HepG2 (cell line): ENCODE results near the gene SAPCD2. TPM values are rescaled to one million over a fixed set of nuclear protein-coding genes. Genes with fewer than 3 reads are reported as not detected.

ENCODE experiments used
- ARHGAP35 ChIP-seq: sonication (generic); formaldehyde crosslinking; IDR thresholded peaks from 2 replicates; pipeline ENCODE4 v1.9.0; 2022; ENCODE audit warnings: mild to moderate bottlenecking, inconsistent platforms, moderate library complexity, missing genetic modification reagents, borderline replicate concordance
- CREBL2 ChIP-seq: sonication (generic); formaldehyde crosslinking; IDR thresholded peaks from 2 replicates; pipeline ENCODE4 v1.8.1; 2023; ENCODE audit warnings: missing genetic modification reagents, mild to moderate bottlenecking, borderline replicate concordance
- DR1 ChIP-seq: sonication (generic); formaldehyde crosslinking; IDR thresholded peaks from 2 replicates; pipeline ENCODE4 v1.8.0; 2021; ENCODE audit warnings: mild to moderate bottlenecking, missing genetic modification reagents, inconsistent platforms
- FOSL1 ChIP-seq: sonication (generic); formaldehyde crosslinking; IDR thresholded peaks from 2 replicates; pipeline ENCODE4 v1.9.0; 2021; ENCODE audit warnings: missing genetic modification reagents, borderline replicate concordance
- FOSL2 ChIP-seq: sonication (generic); formaldehyde crosslinking; IDR thresholded peaks from 2 replicates; pipeline ENCODE4 v1.4.0; 2020; ENCODE audit warnings: missing genetic modification reagents
- FOXJ3 ChIP-seq: sonication (generic); formaldehyde crosslinking; IDR thresholded peaks from 2 replicates; pipeline ENCODE4 v1.4.0; 2020; ENCODE audit warnings: missing genetic modification reagents, mild to moderate bottlenecking, borderline replicate concordance
- HMG20B ChIP-seq: conservative IDR thresholded peaks from 2 replicates; pipeline ENCODE4 v1.6.1; 2016; ENCODE audit warnings: missing genetic modification reagents, missing compliant biosample characterization
- IKZF4 ChIP-seq: sonication (generic); formaldehyde crosslinking; IDR thresholded peaks from 2 replicates; pipeline ENCODE4 v1.5.1; 2020; ENCODE audit warnings: borderline replicate concordance, mild to moderate bottlenecking, low read depth, missing genetic modification reagents; ENCODE audit errors: not compliant biosample characterization
- KLF13 ChIP-seq: sonication (generic); formaldehyde crosslinking; IDR thresholded peaks from 2 replicates; pipeline ENCODE4 v1.4.0; 2020; ENCODE audit warnings: mild to moderate bottlenecking, missing genetic modification reagents
- MTF1 ChIP-seq: sonication (generic); formaldehyde crosslinking; IDR thresholded peaks from 2 replicates; pipeline ENCODE4 v1.5.0; 2020; ENCODE audit warnings: missing genetic modification reagents
- NFKB2 ChIP-seq: sonication (generic); formaldehyde crosslinking; IDR thresholded peaks from 2 replicates; pipeline ENCODE4 v1.4.0; 2020; ENCODE audit warnings: missing genetic modification reagents, borderline replicate concordance
- SNRNP70 ChIP-seq: fragments of 200-400 bp; formaldehyde crosslinking; IDR thresholded peaks from 2 replicates; pipeline ENCODE4 v1.6.1; 2017; ENCODE audit warnings: mild to moderate bottlenecking, low read depth, low read length, moderate library complexity
- YEATS4 ChIP-seq: sonication (generic); formaldehyde crosslinking; IDR thresholded peaks from 2 replicates; pipeline ENCODE4 v1.4.0; 2020; ENCODE audit warnings: missing genetic modification reagents, borderline replicate concordance
- ZFP91 ChIP-seq: sonication (generic); formaldehyde crosslinking; IDR thresholded peaks from 2 replicates; pipeline ENCODE4 v1.9.0; 2022; ENCODE audit warnings: missing genetic modification reagents, mild to moderate bottlenecking, borderline replicate concordance
- ZNF263 ChIP-seq: sonication (generic); formaldehyde crosslinking; IDR thresholded peaks from 2 replicates; pipeline ENCODE4 v1.4.0; 2020; ENCODE audit warnings: missing genetic modification reagents
- ZNF335 ChIP-seq: sonication (generic); formaldehyde crosslinking; IDR thresholded peaks from 2 replicates; pipeline ENCODE4 v1.4.0; 2020; ENCODE audit warnings: missing genetic modification reagents
- ZNF343 ChIP-seq: sonication (generic); formaldehyde crosslinking; IDR thresholded peaks from 2 replicates; pipeline ENCODE4 v1.4.0; 2020; ENCODE audit warnings: mild to moderate bottlenecking, missing genetic modification reagents
- ZNF432 ChIP-seq: sonication (generic); formaldehyde crosslinking; IDR thresholded peaks from 2 replicates; pipeline ENCODE4 v1.5.0; 2020; ENCODE audit warnings: missing genetic modification reagents, mild to moderate bottlenecking, borderline replicate concordance
- ZNF605 ChIP-seq: sonication (generic); formaldehyde crosslinking; IDR thresholded peaks from 2 replicates; pipeline ENCODE4 v1.8.0; 2022; ENCODE audit warnings: mild to moderate bottlenecking, missing genetic modification reagents
- ZNF687 ChIP-seq: sonication (generic); formaldehyde crosslinking; IDR thresholded peaks from 2 replicates; pipeline ENCODE4 v1.5.1; 2020; ENCODE audit warnings: mild to moderate bottlenecking, missing genetic modification reagents, moderate library complexity
- ZNF713 ChIP-seq: sonication (generic); formaldehyde crosslinking; IDR thresholded peaks from 2 replicates; pipeline ENCODE4 v1.4.0; 2020; ENCODE audit warnings: mild to moderate bottlenecking, missing genetic modification reagents
- ZNF737 ChIP-seq: sonication (generic); formaldehyde crosslinking; IDR thresholded peaks from 2 replicates; pipeline ENCODE4 v1.5.0; 2020; ENCODE audit warnings: missing genetic modification reagents, mild to moderate bottlenecking, borderline replicate concordance
- ZNF775 ChIP-seq: sonication (generic); formaldehyde crosslinking; IDR thresholded peaks from 2 replicates; pipeline ENCODE4 v1.4.0; 2020; ENCODE audit warnings: missing genetic modification reagents, mild to moderate bottlenecking, moderate library complexity, borderline replicate concordance
- polyA plus RNA-seq, 8 experiments: library from polyadenylated mRNA; depleted of rRNA in 3 of 8; stranded (reverse) in 7 of 8; unstranded in 1 of 8; fragments of >200 nt; fragmentation: Illumina TruSeq in 4 of 8; extraction: Trizol in 4 of 8; gene quantifications; 2 replicates each; pipeline versions ENCODE4 v1.2.1 to v1.2.3, GENCODE V29; 2011 to 2016; ENCODE audit warnings: low read depth in 4 of 8, missing spikeins in 1 of 8, mixed read lengths in 1 of 8; ENCODE audit not compliant: insufficient read depth in 1 of 8
- total RNA-seq, 5 experiments: library from RNA; depleted of rRNA; stranded (reverse); fragments of >200 nt; fragmentation: Illumina TruSeq; extraction: Trizol; gene quantifications; 2 replicates each; pipeline ENCODE4 v1.2.3, GENCODE V29; 2016; ENCODE audit warnings: low read depth in 1 of 5

The SAPCD2 gene
- total and polyA plus RNA-seq, 2 of the 13 experiments (the other 11 are each of a cell fraction or from before 2014, with no cell fraction given) = 21.9 to 42.8 TPM

GRCh38 chr9:137053944-137054931 is 16.1 kb downstream of the SAPCD2 start, which contains the start of gene ENTPD2 (continued):
- TF ChIP-seq ZNF713 (CRISPR knock-in tag) = no peak
- no peak for TF ChIP-seq ZFP91 (CRISPR knock-in tag)
- 0 out of 2 replicates have a peak, but pooled peaks have one; percentile 20 for TF ChIP-seq ZNF263 (CRISPR knock-in tag)
- no peak for TF ChIP-seq ZNF335
- TF ChIP-seq HMG20B (CRISPR knock-in tag) = no peak
- TF ChIP-seq KLF13 = no peak
- TF ChIP-seq MTF1 (CRISPR knock-in tag) = no peak
- peak; percentile 37 for TF ChIP-seq ZNF687 (CRISPR knock-in tag)
- peak; percentile 83 for TF ChIP-seq FOSL2
- TF ChIP-seq YEATS4 (CRISPR knock-in tag) = peak; percentile 69; the same call in 1 of the 2 replicates
- TF ChIP-seq CREBL2 (CRISPR knock-in tag) = no peak
- 0 out of 2 replicates have a peak, but pooled peaks have one; percentile 55 for TF ChIP-seq ZNF737 (CRISPR knock-in tag)
- peak; percentile 17; the same call in 1 of the 2 replicates for TF ChIP-seq ZNF343
- TF ChIP-seq ZNF605 (CRISPR knock-in tag) = peak; percentile 21; the same call in 1 of the 2 replicates
- TF ChIP-seq IKZF4 (CRISPR knock-in tag) = peak; percentile 8
- no peak for TF ChIP-seq ZNF775
- TF ChIP-seq ZNF432 (CRISPR knock-in tag) = 0 out of 2 replicates have a peak, but pooled peaks have one; percentile 66
- TF ChIP-seq DR1 (CRISPR knock-in tag) = 0 out of 2 replicates have a peak, but pooled peaks have one; percentile 22
- no peak for TF ChIP-seq FOSL1 (CRISPR knock-in tag)
- TF ChIP-seq NFKB2 (CRISPR knock-in tag) = peak; percentile 63; the same call in 1 of the 2 replicates
- no peak for TF ChIP-seq SNRNP70
- no peak for TF ChIP-seq FOXJ3 (CRISPR knock-in tag)
- TF ChIP-seq ARHGAP35 = no peak
